IMR-90 (cell line): ENCODE measurements around the gene GLYATL2. TPM values are rescaled to one million over a fixed set of nuclear protein-coding genes. Genes with fewer than 3 reads are reported as not detected.

ENCODE experiments used
- ATAC-seq: fragments of 200-7000 bp; cut with Tn5 transposase; 2 replicates; pipeline ENCODE4 v1.9.1; 2020; ENCODE audit warnings: low read depth, mild to moderate bottlenecking, moderate library complexity
- BruUV-seq: library from RNA; stranded (reverse); fragments of 400-500 nt; replicated peaks from 2 replicates; lab custom pipeline; 2021; lab: Mats Ljungman, UMichigan
- CTCF ChIA-PET: fragments of 300-600 bp; formaldehyde crosslinking; extraction: SDS; loops from one replicate; lab custom pipeline; 2021; ENCODE audit warnings: antibody characterized with exemption; lab: Yijun Ruan, JAX
- POLR2A ChIA-PET: fragments of 300-600 bp; sonication (Branson Sonifier 250); formaldehyde crosslinking; loops from one replicate; lab custom pipeline; 2022; ENCODE audit warnings: antibody characterized with exemption; ENCODE audit not compliant: unreplicated experiment; lab: Charles Lee
- DNase-seq: peaks from one replicate; pipeline ENCODE4 v3.0.0; 2013
- H2AFZ ChIP-seq: replicated peaks from 2 replicates; pipeline ENCODE3; 2013; ENCODE audit warnings: low read length, mild to moderate bottlenecking; ENCODE audit not compliant: poor library complexity
- H2AK5ac ChIP-seq: 2 replicates; pipeline ENCODE4 v1.6.1; 2013; ENCODE audit warnings: low read depth, low read length, inconsistent platforms
- H2AK9ac ChIP-seq: replicated peaks from 2 replicates; pipeline ENCODE3; 2013; ENCODE audit warnings: mild to moderate bottlenecking, low read depth, low read length, moderate library complexity; ENCODE audit not compliant: poor library complexity
- H2BK120ac ChIP-seq: 2 replicates; pipeline ENCODE4 v1.6.1; 2013; ENCODE audit warnings: low read depth, low read length, inconsistent platforms
- H2BK15ac ChIP-seq: 3 replicates; pipeline ENCODE4 v1.6.1; 2013; ENCODE audit warnings: low read depth, low read length, inconsistent platforms
- H2BK20ac ChIP-seq: 2 replicates; pipeline ENCODE4 v1.6.1; 2013; ENCODE audit warnings: low read depth, mild to moderate bottlenecking, inconsistent platforms, low read length, moderate library complexity
- H2BK5ac ChIP-seq: 2 replicates; pipeline ENCODE4 v1.6.1; 2013; ENCODE audit warnings: mild to moderate bottlenecking, low read depth, low read length, inconsistent platforms; ENCODE audit not compliant: poor library complexity, severe bottlenecking
- H3K14ac ChIP-seq: replicated peaks from 2 replicates; pipeline ENCODE4 v1.6.1; 2013; ENCODE audit warnings: low read depth, low read length, inconsistent platforms
- H3K18ac ChIP-seq: 2 replicates; pipeline ENCODE4 v1.6.1; 2013; ENCODE audit warnings: low read depth, low read length, control low read depth
- H3K23ac ChIP-seq: 2 replicates; pipeline ENCODE4 v1.6.1; 2013; ENCODE audit warnings: low read depth, low read length, inconsistent platforms
- H3K27ac ChIP-seq: 2 replicates; pipeline ENCODE4 v1.5.1; 2013; ENCODE audit warnings: mild to moderate bottlenecking, control low read depth, low read length; ENCODE audit not compliant: insufficient read depth
- H3K27me3 ChIP-seq: 2 replicates; pipeline ENCODE4 v1.6.1; 2013; ENCODE audit warnings: low read length; ENCODE audit not compliant: control insufficient read depth, insufficient read depth
- H3K36me3 ChIP-seq: 2 replicates; pipeline ENCODE4 v1.6.1; 2013; ENCODE audit warnings: low read length, mixed read lengths; ENCODE audit not compliant: control insufficient read depth, insufficient read depth
- H3K4ac ChIP-seq: 2 replicates; pipeline ENCODE4 v1.6.1; 2013; ENCODE audit warnings: low read depth, low read length, inconsistent platforms
- H3K4me1 ChIP-seq: 2 replicates; pipeline ENCODE4 v1.6.1; 2013; ENCODE audit warnings: low read length, mixed read lengths; ENCODE audit not compliant: control insufficient read depth, insufficient read depth
- H3K4me2 ChIP-seq: 2 replicates; pipeline ENCODE4 v1.6.1; 2013; ENCODE audit warnings: low read depth, mild to moderate bottlenecking, control low read depth, low read length, moderate library complexity
- H3K4me3 ChIP-seq: 2 replicates; pipeline ENCODE4 v1.5.1; 2013; ENCODE audit warnings: low read depth, mild to moderate bottlenecking, control low read depth, low read length, moderate library complexity; ENCODE audit not compliant: insufficient read depth
- H3K56ac ChIP-seq: 2 replicates; pipeline ENCODE4 v1.6.1; 2013; ENCODE audit warnings: low read length, inconsistent platforms; ENCODE audit not compliant: insufficient read depth; ENCODE audit errors: extremely low read depth
- H3K79me1 ChIP-seq, 2 experiments: 2 replicates each; pipeline ENCODE4 v1.6.1; 2013; ENCODE audit warnings: low read length in 2 of 2, inconsistent platforms in 1 of 2, low read depth in 1 of 2
- H3K9ac ChIP-seq: 2 replicates; pipeline ENCODE4 v1.6.1; 2013; ENCODE audit warnings: low read depth, low read length, control low read depth
- H3K9me1 ChIP-seq: 2 replicates; pipeline ENCODE4 v1.6.1; 2013; ENCODE audit warnings: low read length, inconsistent platforms; ENCODE audit not compliant: insufficient read depth
- H3K9me3 ChIP-seq: 2 replicates; pipeline ENCODE4 v1.6.1; 2013; ENCODE audit warnings: low read length; ENCODE audit not compliant: control insufficient read depth, insufficient read depth
- H4K20me1 ChIP-seq: 2 replicates; pipeline ENCODE4 v1.6.1; 2013; ENCODE audit warnings: low read length, inconsistent platforms; ENCODE audit not compliant: insufficient read depth
- H4K5ac ChIP-seq: 2 replicates; pipeline ENCODE4 v1.6.1; 2013; ENCODE audit warnings: mild to moderate bottlenecking, low read depth, low read length, control low read depth
- H4K8ac ChIP-seq, 2 experiments: 2 replicates each; pipeline ENCODE4 v1.6.1; 2013; ENCODE audit warnings: low read depth in 2 of 2, low read length in 2 of 2, control low read depth in 1 of 2, inconsistent platforms in 1 of 2
- H4K91ac ChIP-seq: 2 replicates; pipeline ENCODE4 v1.6.1; 2013; ENCODE audit warnings: low read depth, low read length, inconsistent platforms; ENCODE audit not compliant: insufficient read depth
- BHLHE40 ChIP-seq: fragments of 150-350 bp; IDR thresholded peaks from 2 replicates; pipeline ENCODE4 v1.6.1; 2016; ENCODE audit warnings: mild to moderate bottlenecking, low read depth, low read length
- CEBPB ChIP-seq: IDR thresholded peaks from 2 replicates; pipeline ENCODE4 v1.6.1; 2012; ENCODE audit warnings: low read depth, low read length, improper control_type of control experiment
- dilution Hi-C: fragments of 300-500 bp; cut with HindIII; formaldehyde crosslinking; loops from one replicate; pipeline ENCODE4 v1.14.3; 2018; ENCODE audit warnings: low sequenced_read_pairs; ENCODE audit not compliant: unreplicated experiment
- in situ Hi-C: fragments of 300-500 bp; cut with MboI; formaldehyde crosslinking; loops from 3 replicates; pipeline ENCODE4 v1.14.3; 2019; ENCODE audit warnings: low sequenced_read_pairs, inconsistent platforms, mixed read lengths
- intact Hi-C: fragments of 100-400 bp; cut with micrococcal nuclease; formaldehyde crosslinking; loops from 2 replicates; pipeline ENCODE4 v1.10.0; 2022
- polyA plus RNA-seq, 3 experiments: library from polyadenylated mRNA; depleted of rRNA; stranded (reverse); fragments of >200 nt; gene quantifications; 2 replicates each; pipeline ENCODE4 v1.2.3, GENCODE V29; 2012; ENCODE audit warnings: low replicate concordance in 1 of 3
- total RNA-seq: library from RNA; depleted of rRNA; stranded (reverse); fragments of >200 nt; gene quantifications from 2 replicates; pipeline ENCODE4 v1.2.3, GENCODE V29; 2012

GLYATL2 gene
- total and polyA plus RNA-seq, 2 of the 4 experiments (the other 2 are of a cell fraction), result 0.36 to 0.77 TPM

GRCh38 chr11:58888579-58888978, 44.1 kb upstream of the GLYATL2 start:
- Histone ChIP-seq H4K5ac (no peak overlapping the region), H3K56ac (no peak overlapping the region), H3K4me2 (no peak overlapping the region), H4K8ac (no peak overlapping the region), H3K36me3 (no peaks in the 10 kb centered on the region), H2AK5ac (no peak overlapping the region), H3K4me3 (no peak overlapping the region), H4K20me1 (no peaks in the 10 kb centered on the region), H4K91ac (no peak overlapping the region), H3K4ac (no peak overlapping the region), H2BK5ac (no peak overlapping the region), H3K9me1 (no peaks in the 10 kb centered on the region), H3K9ac (no peak overlapping the region), H3K79me1 (no peaks in the 10 kb centered on the region), H2BK120ac (no peak overlapping the region), H2AFZ (no peak overlapping the region), H3K14ac (no peak overlapping the region), H2BK15ac (no peak overlapping the region), H3K23ac (no peak overlapping the region), H3K9me3 (no peaks in the 10 kb centered on the region), H3K18ac (no peak overlapping the region), H2BK20ac (no peak overlapping the region), H3K4me1 (no peaks in the 10 kb centered on the region), H2AK9ac (no peak overlapping the region), H3K27me3 (no peaks in the 10 kb centered on the region), H3K27ac (no peak overlapping the region)
- ChIA-PET CTCF (no interaction called here), POLR2A (no interaction called here)
- dilution Hi-C loops (no loop called here), intact Hi-C loops (no loop called here), in situ Hi-C loops (no loop called here)
- TF ChIP-seq BHLHE40 (no peak), CEBPB (peak; percentile 55)
- DNase-seq (no peak), ATAC-seq (no peak)
- BruUV-seq, result no TSS peak
